GM10266 (cell line): ENCODE measurements around the gene PPP1R12A.

ENCODE experiments used
- DNase-seq: peaks from one replicate; pipeline ENCODE4 v3.0.0; 2012; ENCODE audit errors: extremely low spot score
- TF ChIP-seq, protein P1 (sequence below): IDR thresholded peaks from 2 replicates; pipeline ENCODE4 v1.5.1; 2012; ENCODE audit warnings: mild to moderate bottlenecking, low read depth; ENCODE audit not compliant: control insufficient read depth, insufficient read depth; ENCODE audit errors: missing control alignments

The PPP1R12A gene

DNA sequence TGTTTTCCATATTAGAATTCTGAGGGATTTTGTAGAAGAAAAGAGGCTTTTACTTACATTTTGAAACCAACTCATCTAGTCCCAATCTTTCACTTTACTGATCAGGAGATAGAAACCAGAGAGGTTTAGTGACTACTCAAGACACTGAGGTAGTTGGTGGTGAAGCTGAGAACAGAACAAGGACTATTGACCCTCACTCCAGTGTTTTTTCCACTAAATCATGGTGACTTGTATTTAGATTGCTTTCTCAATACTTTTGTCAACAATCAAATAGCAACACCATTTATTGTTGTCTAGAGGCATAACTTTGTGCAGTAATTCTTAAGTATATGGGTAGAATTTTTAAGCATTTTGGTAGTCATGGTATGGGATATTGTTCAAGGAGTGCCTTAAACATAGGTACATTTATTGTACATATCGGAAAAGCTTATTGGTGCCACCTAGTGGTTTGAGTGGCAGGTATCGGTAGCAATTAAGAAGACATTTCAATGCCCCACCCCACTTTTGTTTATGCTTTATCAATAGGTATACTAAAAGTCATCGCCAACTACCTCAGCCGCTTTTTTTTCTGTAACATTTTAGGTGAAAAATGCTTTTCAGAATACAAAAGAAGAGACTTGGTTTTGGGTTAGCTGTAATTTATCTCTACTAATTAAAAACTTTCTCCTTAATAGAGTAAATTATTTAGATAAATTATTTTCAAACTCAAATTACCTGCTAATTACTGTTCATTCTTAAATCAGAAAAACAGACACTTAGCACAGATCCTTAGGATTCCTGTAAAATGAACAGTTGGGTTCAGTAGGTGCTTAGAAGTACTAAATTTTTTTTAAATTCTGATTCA lies 196.8 kb downstream of the PPP1R12A start:
- TF ChIP-seq, protein P1, sequence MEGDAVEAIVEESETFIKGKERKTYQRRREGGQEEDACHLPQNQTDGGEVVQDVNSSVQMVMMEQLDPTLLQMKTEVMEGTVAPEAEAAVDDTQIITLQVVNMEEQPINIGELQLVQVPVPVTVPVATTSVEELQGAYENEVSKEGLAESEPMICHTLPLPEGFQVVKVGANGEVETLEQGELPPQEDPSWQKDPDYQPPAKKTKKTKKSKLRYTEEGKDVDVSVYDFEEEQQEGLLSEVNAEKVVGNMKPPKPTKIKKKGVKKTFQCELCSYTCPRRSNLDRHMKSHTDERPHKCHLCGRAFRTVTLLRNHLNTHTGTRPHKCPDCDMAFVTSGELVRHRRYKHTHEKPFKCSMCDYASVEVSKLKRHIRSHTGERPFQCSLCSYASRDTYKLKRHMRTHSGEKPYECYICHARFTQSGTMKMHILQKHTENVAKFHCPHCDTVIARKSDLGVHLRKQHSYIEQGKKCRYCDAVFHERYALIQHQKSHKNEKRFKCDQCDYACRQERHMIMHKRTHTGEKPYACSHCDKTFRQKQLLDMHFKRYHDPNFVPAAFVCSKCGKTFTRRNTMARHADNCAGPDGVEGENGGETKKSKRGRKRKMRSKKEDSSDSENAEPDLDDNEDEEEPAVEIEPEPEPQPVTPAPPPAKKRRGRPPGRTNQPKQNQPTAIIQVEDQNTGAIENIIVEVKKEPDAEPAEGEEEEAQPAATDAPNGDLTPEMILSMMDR: peak; percentile 62
- DNase-seq: peak; percentile 51

DNA sequence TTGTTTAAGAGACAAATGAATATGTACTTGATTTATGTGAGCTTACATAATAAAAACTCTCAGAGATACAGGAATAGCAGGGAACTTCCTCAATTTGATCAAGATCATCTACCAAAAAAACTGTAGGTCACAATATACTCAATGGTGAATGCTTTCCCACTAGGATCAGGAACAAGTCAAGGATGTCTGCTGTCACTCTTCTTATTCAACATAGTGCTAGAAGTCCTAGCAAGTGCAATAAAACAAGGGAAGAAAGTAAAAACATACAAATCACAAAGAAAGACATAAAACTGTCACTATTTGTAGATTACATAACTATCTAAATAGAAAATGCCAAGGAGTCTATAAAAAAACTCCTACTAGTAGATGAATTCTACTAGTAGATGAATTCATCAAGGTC lies 202.3 kb downstream of the PPP1R12A start:
- TF ChIP-seq, protein P1: no peak
- no peak for DNase-seq

DNA sequence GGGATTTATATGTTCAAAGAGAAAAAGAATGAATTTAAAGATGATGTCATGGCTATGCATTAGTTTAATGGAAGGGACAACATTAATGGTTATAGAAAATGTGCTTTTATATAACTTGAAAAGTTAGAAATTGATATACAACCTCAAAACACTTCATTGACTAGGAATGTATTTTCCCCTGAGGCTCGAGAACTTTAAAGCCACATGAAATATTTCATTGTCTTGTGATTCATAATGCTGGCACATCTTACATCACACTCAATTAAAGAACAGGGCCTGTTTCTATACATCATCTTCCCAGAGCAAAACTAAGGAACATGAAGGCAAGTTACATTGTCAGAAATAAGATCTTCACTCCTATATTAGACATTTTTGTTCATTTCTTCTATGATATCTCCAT lies 208.9 kb downstream of the PPP1R12A start:
- TF ChIP-seq, protein P1: no peak
- no peak for DNase-seq
